ENCODE measurements around the gene MAZ.

Gene MAZ

DNA sequence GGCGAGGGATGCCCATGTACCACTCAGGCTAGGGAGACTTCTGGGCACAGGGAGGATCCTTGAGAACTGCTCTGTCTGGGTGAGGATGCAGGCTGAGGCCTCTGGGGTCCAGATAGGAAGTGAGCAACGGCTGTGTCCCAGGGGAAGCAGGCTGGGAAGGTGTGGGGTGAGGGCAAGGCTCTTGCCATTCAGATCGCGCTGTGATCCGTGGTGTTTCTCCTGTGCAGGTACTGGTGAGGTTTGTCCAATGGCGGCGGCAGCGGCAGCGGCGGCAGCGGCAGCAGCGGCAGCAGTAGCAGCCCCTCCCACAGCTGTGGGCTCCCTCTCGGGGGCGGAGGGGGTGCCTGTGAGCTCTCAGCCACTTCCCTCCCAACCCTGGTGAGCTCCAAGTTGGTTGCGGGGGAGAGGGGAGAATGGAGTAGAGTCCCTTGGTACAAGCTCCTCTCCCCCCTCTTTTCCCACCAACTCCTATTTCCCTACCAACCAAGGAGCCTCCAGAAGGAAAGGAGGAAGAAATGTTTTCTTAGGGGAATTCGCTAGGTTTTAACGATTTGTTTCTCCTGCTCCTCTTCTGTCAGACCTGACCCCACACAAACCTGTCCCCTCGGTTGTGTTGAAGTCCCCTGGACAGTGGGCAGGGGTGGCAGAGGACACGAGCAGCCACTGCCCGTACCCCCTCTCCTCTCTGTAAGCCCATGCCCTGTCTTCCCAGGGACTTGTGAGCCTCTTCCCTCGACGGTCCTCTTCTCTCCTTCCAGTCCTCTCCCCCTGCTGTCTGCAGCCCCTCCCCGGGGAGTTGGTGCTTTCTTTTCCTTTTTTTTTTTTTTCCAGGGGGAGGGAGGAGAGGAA is 3.7 kb downstream of the MAZ start:
- no peak for DNase-seq (ENCODE audit: low read depth)

DNA sequence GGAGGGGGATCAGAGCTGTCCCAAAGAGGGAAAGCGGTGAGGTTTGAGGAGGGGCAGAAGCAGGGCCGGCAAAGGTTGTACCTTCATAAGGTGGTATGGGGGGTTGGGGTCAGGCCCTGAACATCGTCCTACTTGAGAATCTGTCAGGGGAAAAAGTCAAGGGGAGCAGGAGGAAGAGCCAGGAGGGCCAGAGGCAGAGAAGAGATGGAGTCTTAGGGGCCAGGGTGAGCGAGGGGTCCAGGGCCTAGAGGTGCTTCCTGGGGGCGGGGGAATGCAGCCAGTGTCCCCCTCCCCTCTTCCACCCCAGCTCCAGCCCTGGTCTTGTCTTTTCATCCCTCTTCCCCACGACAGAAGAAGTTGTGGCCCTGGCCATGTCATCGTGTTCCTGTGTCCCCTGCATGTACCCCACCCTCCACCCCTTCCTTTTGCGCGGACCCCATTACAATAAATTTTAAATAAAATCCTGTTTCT is 4.4 kb downstream of the MAZ start:
- no peak for DNase-seq (ENCODE audit: low read depth)

DNA sequence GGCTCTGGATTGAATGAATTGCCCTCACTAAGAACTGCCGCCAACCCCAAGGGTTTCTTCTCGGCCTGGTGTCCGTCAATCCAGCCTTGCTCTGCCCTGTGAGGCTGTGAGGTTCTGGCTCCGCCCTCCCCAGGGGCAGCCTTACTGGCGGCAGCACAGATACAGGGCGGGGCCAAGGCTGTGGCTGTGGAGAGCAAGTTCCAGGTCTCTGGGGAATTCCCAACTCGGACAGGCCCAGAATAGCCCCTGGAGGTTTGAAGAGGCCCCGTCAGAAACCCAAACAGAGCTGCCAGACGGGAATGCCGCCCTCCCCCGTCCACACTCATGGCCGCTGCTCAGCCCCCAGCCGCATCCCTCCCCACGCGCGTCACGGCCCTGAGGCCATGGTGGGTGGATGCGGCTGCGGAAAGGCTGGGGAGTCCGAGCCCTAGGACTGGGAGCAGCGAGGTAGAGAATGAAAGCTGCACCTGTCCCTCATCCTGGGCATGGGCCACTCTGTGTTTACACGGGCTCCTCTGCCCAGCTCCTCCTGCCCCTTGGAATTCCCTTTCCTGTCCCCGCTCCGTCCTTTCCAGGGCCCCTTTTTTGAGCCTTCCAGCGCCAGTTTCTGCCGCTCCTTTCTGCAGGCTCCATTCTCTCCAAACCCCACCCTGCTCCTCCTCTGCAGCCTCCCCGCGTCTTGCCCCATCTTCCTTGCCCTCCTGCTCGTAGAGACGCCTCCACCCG is 5.0 kb downstream of the MAZ start:
- DNase-seq (ENCODE audit: low read depth) = no peak

DNA sequence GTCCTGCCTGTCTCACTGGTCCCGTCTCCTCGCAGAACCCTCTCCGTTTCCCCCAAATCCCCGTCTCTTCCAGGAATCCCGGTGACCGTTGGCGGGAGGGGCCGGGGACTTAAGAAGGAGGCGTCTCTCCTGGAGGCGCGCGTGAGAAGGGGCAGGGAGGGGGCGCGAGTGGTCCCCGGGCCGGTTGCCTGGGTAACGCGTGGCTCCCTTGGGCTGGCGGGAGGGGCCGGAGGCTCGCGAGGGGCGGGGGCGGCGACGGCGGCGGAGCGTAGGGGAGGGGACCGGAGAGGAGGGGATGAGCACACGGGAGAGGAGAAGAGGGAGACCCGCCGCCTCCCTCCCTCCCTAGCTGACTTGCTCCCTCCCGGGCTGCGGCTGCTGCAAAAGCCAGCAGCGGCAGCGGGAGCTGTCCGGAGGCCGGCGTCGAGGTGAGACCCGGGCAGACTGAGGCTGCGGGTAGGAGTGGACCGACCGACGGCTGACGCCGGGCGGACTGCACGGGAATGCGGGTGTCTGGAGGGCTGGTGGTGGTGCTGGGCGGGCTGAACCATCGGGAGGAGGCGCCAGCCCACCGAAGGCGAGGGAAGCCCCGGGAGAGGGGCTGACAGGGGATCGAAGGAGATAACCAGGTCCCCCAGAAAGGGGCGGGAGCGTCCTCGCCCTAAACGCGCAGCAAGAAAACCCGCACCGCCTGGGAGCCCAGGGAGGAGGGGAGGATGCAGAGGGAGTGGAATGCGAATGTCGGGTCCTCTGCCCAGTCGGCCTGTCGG is 5.8 kb downstream of the MAZ start, which contains the start of gene PRRT2:
TSS of gene PRRT2 (plus strand) at position 298 of the 770 bp plus-strand sequence. CDS start 862 bp downstream, outside the sequence.
- DNase-seq (ENCODE audit: low read depth) = no peak

DNA sequence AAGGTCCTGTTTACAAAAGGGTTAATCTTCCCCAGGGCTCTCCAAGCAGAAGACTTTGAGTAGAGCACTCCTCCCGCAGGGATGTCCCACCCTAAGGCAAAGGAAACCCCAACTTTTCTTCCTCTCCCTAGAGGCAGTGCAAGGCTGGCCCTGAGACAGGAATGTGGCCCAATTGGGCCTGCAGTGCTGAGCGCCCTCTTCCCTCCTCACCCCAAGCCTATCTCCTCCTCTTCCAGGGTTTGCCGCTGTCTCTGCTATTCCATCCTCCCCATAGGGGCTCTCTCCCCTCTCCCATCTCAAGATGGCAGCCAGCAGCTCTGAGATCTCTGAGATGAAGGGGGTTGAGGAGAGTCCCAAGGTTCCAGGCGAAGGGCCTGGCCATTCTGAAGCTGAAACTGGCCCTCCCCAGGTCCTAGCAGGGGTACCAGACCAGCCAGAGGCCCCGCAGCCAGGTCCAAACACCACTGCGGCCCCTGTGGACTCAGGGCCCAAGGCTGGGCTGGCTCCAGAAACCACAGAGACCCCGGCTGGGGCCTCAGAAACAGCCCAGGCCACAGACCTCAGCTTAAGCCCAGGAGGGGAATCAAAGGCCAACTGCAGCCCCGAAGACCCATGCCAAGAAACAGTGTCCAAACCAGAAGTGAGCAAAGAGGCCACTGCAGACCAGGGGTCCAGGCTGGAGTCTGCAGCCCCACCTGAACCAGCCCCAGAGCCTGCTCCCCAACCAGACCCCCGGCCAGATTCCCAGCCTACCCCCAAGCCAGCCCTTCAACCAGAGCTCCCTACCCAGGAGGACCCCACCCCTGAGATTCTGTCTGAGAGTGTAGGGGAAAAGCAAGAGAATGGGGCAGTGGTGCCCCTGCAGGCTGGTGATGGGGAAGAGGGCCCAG is 6.7 kb downstream of the MAZ start:
- DNase-seq (ENCODE audit: low read depth) = no peak

DNA sequence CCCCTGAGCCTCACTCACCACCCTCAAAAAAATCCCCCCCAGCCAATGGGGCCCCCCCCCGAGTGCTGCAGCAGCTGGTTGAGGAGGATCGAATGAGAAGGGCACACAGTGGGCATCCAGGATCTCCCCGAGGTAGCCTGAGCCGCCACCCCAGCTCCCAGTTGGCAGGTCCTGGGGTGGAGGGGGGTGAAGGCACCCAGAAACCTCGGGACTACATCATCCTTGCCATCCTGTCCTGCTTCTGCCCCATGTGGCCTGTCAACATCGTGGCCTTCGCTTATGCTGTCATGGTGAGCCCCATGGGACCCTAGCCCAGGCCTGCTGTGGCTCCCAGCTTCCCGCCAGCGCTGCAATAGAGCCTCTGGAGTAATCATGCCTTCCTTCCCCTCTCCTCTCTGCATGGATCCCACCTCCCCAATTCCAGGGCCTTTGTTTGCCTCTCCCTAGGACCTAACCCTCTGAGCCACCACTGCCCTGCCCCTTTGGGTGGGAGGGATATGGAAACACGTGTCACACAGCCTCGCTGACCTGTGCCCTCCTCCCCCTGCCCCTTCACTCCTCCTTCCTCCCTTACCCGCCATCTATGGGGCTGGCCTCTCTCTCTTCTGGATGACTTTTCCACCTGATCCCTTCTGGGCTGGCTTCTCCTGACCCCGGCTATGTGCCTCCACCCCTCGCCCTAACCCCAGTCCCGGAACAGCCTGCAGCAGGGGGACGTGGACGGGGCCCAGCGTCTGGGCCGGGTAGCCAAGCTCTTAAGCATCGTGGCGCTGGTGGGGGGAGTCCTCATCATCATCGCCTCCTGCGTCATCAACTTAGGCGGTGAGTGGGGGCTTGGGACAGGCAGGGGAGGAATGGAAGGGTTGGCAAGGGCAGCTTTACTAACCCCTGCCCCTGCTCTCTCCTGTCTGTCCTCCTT is 7.6 kb downstream of the MAZ start:
- DNase-seq (ENCODE audit: low read depth) = no peak

DNA sequence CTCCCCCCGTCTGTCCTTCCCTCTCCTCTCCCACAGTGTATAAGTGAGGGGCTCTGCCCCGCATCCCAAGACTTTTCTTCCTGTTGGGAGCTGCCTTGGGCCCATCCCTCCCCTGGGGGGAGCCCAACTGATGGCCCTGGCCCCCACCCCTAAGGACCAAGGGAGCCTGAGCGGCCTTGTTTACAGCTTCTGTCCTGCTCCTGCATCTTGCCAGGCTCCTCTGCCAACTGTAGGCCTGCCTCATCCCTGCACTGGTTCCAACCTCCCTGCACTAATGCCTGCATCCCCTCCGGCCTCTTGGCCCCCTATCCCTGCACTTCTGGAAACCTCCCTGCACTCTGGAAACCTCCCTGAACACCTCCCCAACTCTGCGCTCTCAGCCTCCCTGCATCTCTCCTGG is 8.3 kb downstream of the MAZ start:
- DNase-seq (ENCODE audit: low read depth) = no peak

DNA sequence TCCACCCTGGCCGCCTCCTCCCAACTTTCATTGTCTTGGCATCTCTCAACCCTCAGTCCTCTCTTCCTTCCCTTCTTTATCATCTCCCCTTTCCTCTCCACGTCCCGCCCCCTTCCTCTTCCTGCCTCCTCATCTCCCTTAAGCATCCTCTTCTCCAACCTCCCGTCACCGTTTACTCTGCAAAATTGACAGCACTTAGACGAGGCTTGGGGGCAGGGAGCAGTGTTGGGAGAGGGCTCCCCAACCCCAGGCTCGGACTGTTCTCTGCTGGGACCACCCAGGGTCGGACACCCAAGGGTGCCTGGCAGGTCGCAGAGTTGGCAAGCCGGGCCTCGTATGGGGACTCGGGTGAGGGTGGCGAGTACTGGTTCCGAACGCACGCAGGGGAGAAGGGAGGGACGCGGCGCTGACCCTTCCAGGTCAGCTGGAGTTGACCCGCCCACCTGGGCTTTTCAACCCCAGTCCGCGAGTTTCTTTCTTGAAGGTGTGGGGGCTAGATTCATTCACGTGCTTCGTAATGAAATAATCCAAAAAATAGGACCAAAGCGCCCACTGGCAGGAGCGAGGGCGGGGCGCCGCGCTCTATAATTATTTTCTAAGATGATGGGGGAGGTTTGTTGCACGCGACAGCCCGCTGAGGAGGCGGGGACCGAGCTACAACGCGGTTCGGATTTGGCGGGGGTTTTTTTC is 8.8 kb downstream of the MAZ start:
- no peak for DNase-seq (ENCODE audit: low read depth)

DNA sequence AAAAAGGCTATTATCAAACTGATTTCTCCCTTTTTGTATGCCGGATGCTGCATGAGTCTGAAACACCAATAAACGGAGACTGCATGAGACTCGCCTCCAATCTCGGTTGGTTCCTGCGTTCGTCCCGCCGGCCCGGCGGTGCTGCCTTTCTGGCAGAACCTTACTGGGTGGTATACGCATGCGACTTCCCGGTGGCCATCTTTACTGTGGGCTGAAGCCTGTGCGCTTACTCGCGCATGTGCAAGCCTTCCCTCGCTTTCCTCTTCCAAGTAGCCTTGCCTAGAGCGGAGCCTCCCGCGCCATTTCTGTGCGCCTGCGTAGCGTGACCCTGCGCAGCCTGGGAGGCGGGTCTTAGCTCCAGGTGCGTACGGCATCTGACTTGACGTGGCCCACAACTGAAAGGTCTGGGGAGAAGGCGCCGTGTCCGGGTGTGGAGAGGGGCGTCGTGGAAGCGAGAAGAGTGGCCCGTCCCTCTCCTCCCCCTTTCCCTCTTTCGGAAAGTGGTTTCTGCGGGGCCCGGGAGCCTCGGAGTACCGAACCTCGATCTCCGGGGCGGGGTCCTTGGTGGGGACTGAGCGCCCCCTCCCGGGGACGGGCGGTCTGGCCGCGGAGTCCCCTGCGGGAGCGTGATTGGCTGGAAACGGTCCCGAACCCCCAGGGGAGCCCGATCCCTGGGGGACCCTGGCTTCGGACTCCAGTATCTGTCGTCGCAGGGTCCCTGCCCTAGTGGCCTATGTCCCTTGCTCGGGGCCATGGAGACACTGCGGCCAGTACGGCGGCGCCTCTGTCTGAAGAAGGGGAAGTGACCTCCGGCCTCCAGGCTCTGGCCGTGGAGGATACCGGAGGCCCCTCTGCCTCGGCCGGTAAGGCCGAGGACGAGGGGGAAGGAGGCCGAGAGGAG is 9.7 kb downstream of the MAZ start, which contains the start of gene PAGR1:
TSS of gene PAGR1 (plus strand) at position 360 of the 901 bp plus-strand sequence. CDS start at position 734, 374 bp downstream.
- peak; percentile 96 for DNase-seq (ENCODE audit: low read depth)

DNA sequence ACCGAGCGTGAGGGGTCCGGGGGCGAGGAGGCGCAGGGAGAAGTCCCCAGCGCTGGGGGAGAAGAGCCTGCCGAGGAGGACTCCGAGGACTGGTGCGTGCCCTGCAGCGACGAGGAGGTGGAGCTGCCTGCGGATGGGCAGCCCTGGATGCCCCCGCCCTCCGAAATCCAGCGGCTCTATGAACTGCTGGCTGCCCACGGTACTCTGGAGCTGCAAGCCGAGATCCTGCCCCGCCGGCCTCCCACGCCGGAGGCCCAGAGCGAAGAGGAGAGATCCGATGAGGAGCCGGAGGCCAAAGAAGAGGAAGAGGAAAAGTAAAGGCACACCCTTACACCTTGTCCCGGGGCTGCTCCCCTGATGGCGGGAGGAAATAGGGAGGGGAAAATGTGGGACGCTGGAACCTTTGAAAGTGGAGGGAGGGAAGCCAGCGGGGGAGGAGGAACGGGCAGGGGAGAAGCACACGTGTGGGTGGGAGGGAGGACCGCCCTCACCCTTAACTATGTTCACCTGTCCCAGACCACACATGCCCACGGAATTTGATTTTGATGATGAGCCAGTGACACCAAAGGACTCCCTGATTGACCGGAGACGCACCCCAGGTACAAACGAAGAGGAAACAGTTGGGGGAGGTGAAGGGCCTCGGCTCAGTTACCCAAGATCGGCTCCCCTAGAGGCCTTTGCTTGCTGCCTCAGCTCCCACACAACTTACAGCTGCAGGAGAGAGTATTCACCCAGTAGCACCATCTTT is 10.5 kb downstream of the MAZ start:
- DNase-seq (ENCODE audit: low read depth) = no peak

DNA sequence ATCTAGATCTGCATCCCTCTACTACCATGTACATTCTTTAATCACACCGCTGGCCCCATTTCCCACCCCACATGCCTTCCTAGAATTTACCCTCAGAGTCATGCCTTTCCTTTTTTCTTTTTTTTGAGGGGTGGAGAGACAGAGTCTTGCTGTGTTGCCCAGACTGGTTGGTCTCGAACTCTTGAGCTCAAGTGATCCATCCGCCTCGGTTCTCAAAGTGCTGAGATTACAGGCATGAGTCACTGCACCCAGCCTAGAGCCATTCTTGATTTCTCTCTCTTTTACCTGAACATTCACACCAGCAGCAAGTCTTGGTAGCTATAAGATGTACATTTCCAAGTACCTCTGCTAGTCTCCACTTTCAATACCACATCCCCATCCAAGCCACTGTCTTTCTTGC is 11.8 kb downstream of the MAZ start:
- no peak for DNase-seq (ENCODE audit: low read depth)

DNA sequence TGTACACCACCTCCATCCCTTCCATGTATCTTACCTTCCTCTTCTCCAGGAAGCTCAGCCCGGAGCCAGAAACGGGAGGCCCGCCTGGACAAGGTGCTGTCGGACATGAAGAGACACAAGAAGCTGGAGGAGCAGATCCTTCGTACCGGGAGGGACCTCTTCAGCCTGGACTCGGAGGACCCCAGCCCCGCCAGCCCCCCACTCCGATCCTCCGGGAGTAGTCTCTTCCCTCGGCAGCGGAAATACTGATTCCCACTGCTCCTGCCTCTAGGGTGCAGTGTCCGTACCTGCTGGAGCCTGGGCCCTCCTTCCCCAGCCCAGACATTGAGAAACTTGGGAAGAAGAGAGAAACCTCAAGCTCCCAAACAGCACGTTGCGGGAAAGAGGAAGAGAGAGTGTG is 13.2 kb downstream of the MAZ start:
- DNase-seq (ENCODE audit: low read depth) = no peak

DNA sequence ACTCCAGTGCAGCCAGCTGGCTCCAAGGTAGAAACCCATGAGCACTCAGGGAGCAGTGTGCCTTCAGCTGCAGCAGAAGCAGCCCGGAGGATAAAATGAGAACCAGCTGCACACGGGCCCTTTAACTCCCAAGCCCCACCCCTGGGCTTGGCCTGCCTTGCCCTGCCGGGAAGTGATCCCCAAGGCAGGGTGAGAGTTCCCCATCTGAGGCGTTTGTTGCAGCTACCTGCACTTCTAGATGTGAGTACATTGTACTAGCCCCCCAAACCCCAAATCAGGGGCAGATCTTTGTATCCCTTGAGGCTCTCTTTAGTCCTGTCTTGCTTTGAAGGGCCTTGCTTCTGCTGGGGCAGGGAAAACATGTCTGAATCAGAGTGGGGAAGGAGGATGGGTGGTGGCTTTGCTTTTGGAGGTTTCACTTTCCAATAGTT is 14.0 kb downstream of the MAZ start, which contains the start of gene MVP:
TSS of gene MVP (plus strand) at position 192 of the 431 bp plus-strand sequence. CDS start 10,088 bp downstream, outside the sequence.
- no peak for DNase-seq (ENCODE audit: low read depth)

DNA sequence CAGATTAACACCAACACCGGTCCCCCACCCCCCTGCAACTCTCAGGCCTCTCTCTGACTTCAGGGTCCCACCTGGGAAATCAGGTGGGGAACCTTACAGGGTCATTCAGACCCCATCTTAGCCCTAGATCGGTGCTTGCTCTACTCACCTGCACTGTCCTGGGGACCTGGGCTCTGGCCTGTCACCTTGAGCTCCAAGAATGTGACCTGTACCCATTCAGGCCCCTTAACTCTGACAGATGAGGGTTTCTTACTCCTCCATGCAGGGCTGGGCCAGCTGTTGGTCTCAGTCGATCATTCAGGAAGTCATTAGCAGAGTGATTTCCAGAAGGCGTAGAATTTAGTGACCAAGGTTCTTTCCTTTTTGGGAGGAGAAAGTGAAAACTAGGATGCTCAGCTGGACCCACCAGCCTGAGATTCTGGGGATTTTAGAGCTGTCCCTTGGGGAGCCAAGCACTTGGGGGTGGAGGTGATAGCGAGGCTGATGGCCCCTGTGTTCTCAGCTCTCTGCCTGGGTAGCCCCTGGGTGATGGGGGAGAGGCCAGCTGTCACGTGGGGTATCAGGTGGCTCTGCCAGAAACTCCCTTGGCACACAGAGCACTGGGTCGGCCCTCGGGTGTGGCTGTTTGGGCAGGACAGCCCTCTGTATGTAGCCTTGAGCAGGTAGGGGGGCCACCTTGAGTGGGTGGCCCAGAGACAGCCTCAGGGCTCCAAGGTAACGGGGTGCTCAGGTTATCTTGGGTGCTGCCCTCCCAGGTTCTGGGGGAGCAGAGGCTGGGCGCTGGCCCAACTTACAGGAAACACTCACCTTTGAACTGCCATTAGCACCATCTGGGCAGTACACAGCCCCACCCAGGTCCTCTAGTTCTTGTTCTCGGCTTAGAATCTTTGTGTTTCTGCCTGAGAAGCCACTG is 14.7 kb downstream of the MAZ start:
- DNase-seq (ENCODE audit: low read depth) = no peak

DNA sequence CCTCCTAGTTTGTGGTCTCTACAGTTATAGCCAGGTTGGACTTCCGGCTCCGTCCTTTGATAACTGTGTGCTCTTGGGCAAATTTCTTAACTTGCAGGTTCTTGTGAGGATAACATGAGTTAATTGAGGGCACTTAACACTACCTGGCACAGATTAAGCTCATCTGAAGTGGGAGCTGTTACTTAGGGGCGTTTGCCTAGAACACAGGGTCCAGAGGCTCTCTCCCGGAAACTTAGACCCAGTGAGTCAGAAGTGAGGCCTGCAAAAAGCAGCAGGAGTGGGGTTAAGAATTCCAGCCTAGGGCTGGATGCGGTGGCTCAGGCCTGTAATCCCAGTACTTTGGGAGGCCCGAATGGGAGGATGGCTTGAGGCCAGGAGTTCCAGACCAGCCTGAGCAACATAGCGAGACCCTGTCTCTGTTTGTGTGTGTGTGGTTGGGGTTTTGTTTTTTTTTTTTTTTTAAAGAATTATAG is 15.3 kb downstream of the MAZ start:
- DNase-seq (ENCODE audit: low read depth) = no peak

DNA sequence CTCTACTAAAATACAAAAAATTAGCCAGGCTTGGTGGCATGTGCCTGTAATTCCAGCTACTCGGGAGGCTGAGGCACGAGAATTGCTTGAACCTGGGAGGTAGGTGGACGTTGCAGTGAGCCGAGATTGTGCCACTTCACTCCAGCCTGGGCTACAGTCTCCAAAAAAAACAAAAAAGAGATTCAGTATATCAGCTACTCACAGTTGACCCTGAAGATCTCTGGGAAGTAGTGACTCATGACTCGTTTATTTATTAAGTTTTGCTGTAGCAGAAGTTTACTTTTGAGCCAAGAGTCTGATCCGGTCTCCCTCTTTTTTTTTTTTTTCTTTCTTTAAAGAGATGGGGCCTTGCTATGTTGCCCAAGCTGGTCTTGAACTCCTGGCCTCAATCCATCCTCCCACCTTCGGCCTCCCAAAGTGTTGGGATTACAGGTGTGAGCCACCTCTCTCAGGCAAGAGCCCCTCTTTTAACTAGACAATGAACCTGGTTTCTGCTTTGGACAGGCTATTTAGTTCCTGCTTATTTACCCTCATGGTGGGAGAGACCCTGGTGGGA is 18.3 kb downstream of the MAZ start:
- DNase-seq (ENCODE audit: low read depth) = no peak

All from stimulated activated CD8-positive, alpha-beta memory T cell treated with anti-CD3 and anti-CD28 coated beads, Interleukin-7, amount 100 ng/mL, for 24 hours (primary cell).